ENCODE results near the gene NDNF. TPM values are rescaled to one million over a fixed set of nuclear protein-coding genes. Genes with fewer than 3 reads are reported as not detected.

Gene NDNF
- total and polyA plus RNA-seq, 9 of the 15 experiments (the other 6 are each of a cell fraction or from before 2014, with no cell fraction given): not detected

- TF ChIP-seq, protein P1, sequence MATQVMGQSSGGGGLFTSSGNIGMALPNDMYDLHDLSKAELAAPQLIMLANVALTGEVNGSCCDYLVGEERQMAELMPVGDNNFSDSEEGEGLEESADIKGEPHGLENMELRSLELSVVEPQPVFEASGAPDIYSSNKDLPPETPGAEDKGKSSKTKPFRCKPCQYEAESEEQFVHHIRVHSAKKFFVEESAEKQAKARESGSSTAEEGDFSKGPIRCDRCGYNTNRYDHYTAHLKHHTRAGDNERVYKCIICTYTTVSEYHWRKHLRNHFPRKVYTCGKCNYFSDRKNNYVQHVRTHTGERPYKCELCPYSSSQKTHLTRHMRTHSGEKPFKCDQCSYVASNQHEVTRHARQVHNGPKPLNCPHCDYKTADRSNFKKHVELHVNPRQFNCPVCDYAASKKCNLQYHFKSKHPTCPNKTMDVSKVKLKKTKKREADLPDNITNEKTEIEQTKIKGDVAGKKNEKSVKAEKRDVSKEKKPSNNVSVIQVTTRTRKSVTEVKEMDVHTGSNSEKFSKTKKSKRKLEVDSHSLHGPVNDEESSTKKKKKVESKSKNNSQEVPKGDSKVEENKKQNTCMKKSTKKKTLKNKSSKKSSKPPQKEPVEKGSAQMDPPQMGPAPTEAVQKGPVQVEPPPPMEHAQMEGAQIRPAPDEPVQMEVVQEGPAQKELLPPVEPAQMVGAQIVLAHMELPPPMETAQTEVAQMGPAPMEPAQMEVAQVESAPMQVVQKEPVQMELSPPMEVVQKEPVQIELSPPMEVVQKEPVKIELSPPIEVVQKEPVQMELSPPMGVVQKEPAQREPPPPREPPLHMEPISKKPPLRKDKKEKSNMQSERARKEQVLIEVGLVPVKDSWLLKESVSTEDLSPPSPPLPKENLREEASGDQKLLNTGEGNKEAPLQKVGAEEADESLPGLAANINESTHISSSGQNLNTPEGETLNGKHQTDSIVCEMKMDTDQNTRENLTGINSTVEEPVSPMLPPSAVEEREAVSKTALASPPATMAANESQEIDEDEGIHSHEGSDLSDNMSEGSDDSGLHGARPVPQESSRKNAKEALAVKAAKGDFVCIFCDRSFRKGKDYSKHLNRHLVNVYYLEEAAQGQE (IDR thresholded peaks at IDR 0.05; ENCODE audit: borderline replicate concordance): no peak
- TF ChIP-seq, protein P1 (CRISPR knock-in tag; IDR thresholded peaks at IDR 0.05; ENCODE audit: low read depth): no peak
These were observed 41.6 kb downstream of the NDNF start (continued) for GRCh38 chr4:121030711-121031110.

DNA sequence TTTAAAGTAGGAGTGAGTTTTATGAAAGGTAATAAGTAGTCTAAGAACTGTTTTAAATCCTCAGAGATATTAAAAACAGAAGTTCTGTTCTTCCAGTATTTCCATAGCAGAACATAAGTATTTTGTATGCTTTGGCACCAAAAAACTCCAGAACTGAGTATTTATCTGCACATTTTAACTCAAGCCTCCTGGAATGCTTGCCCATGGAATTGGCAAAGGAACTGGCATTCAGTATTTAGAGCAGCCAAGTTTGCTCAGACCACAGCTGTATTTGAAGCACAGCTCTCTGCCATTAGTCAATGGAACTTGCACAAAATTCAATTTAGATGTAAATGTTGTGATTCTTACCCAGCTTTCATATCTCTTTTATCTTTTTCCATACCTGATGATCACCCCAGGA, 42.2 kb downstream of the NDNF start:
- Histone ChIP-seq H3K9me3 (replicated peaks; ENCODE audit: control insufficient read depth, insufficient read depth, low read depth, low read length) (no peaks in the 10 kb centered on the region), H3K27ac (ENCODE audit: extremely low read depth, low read depth, low read length) (no peak overlapping the region), H2AFZ (ENCODE audit: low read depth, low read length) (no peak overlapping the region), H3K9ac (ENCODE audit: insufficient read depth in 1 of 2, low read depth in 2 of 2, low read length in 2 of 2) (no peak overlapping the region), H3K79me2 (ENCODE audit: control insufficient read depth, insufficient read depth, low read length) (no peaks in the 10 kb centered on the region), H3K9me1 (ENCODE audit: control insufficient read depth, insufficient read depth, low read length) (no peaks in the 10 kb centered on the region), H3K4me1 (replicated peaks in 1 of 2; ENCODE audit: control insufficient read depth in 2 of 2, insufficient read depth in 2 of 2, low read length in 2 of 2) (no peaks in the 10 kb centered on the region), H3K36me3 (ENCODE audit: control insufficient read depth, insufficient read depth, low read length) (no peaks in the 10 kb centered on the region), H3K4me2 (ENCODE audit: insufficient read depth, low read length) (no peak overlapping the region), H3K27me3 (ENCODE audit: control insufficient read depth in 2 of 2, insufficient read depth in 2 of 2, low read length in 2 of 2) (no peaks in the 10 kb centered on the region), H4K20me1 (replicated peaks; ENCODE audit: control insufficient read depth, insufficient read depth, low read length) (no peaks in the 10 kb centered on the region), H3K4me3 (no peak overlapping the region)
- no TSS peak for BruUV-seq (replicated peaks)
- no peak for DNase-seq (ENCODE audit: extremely low read depth in 1 of 4, low spot score in 3 of 4)
- no peak for ATAC-seq
- intact Hi-C loops (cut with micrococcal nuclease) (no loop called here), in situ Hi-C loops (cut with MboI) (no loop called here)
- CTCF ChIA-PET (ENCODE audit: low intra/inter-chr PET ratio): no interaction called here
- POLR2A ChIA-PET: no interaction called here
- no peak for FAIRE-seq
- no peak for TF ChIP-seq RREB1 (CRISPR knock-in tag; IDR thresholded peaks at IDR 0.05)
- TF ChIP-seq SRSF7 (optimal IDR thresholded peaks at IDR 0.05; ENCODE audit: low read depth, low read length): no peak

Measured in K562 (cell line).